ENCODE results near the gene COMMD4.
"Not testable (repeated sequence)": the region's sequence is repeated elsewhere in the genome, so short reads cannot be mapped to it uniquely, and the experiment has no call there.

GRCh38 chr15:75298541-75299310 is 37.1 kb upstream of the COMMD4 start:
- TF ChIP-seq CTCF, POLR2AphosphoS5 (IDR thresholded peaks at IDR 0.05): not testable (repeated sequence)
